WTC11 (cell line): ENCODE data around the gene ERBB4. TPM values are rescaled to one million over a fixed set of nuclear protein-coding genes. Genes with fewer than 3 reads are reported as not detected.

Experiments
- ATAC-seq: fragments of 200-7000 bp; cut with Tn5 transposase; 2 replicates; pipeline ENCODE4 v1.10.0; 2021; ENCODE audit warnings: mild to moderate bottlenecking, moderate library complexity
- CTCF ChIA-PET: fragments of 300-600 bp; sonication (Branson Sonifier 250); formaldehyde crosslinking; loops from one replicate; lab custom pipeline; 2021; ENCODE audit warnings: antibody characterized with exemption; lab: Charles Lee
- POLR2A ChIA-PET: fragments of 350-600 bp; sonication (Branson Sonifier 250); formaldehyde crosslinking; loops from one replicate; lab custom pipeline; 2021; ENCODE audit warnings: antibody characterized with exemption; lab: Charles Lee
- DNase-seq: peaks from one replicate; pipeline ENCODE4 v3.0.0; 2021; ENCODE audit warnings: low spot score
- H3K27ac Mint-ChIP-seq: 2 replicates; pipeline ENCODE4 v1.8.0; 2021; ENCODE audit warnings: mixed read lengths
- H3K27me3 Mint-ChIP-seq: 2 replicates; pipeline ENCODE4 v1.8.0; 2021; ENCODE audit warnings: low read depth, mild to moderate bottlenecking, moderate library complexity, mixed read lengths
- H3K36me3 Mint-ChIP-seq: 2 replicates; pipeline ENCODE4 v1.8.0; 2021; ENCODE audit warnings: mixed read lengths
- H3K4me1 Mint-ChIP-seq: 2 replicates; pipeline ENCODE4 v1.8.0; 2022; ENCODE audit warnings: mixed read lengths
- H3K4me3 Mint-ChIP-seq: 2 replicates; pipeline ENCODE4 v1.8.0; 2021; ENCODE audit warnings: mild to moderate bottlenecking, moderate library complexity, mixed read lengths
- H3K9me3 Mint-ChIP-seq: 2 replicates; pipeline ENCODE4 v1.8.0; 2021; ENCODE audit warnings: mixed read lengths
- ATF6 ChIP-seq: sonication (generic); formaldehyde crosslinking; IDR thresholded peaks from 2 replicates; pipeline ENCODE4 v1.8.1; 2023; ENCODE audit warnings: mild to moderate bottlenecking, missing genetic modification reagents
- CTCF ChIP-seq: fragments of 200-600 bp; IDR thresholded peaks from 2 replicates; pipeline ENCODE4 v1.8.0; 2022; ENCODE audit warnings: antibody characterized with exemption
- E2F1 ChIP-seq: sonication (generic); formaldehyde crosslinking; IDR thresholded peaks from 2 replicates; pipeline ENCODE4 v1.8.0; 2022; ENCODE audit warnings: mild to moderate bottlenecking, missing genetic modification reagents
- E2F4 ChIP-seq: sonication (generic); formaldehyde crosslinking; IDR thresholded peaks from 2 replicates; pipeline ENCODE4 v1.8.1; 2022; ENCODE audit warnings: low read depth, mild to moderate bottlenecking, moderate library complexity, missing genetic modification reagents, borderline replicate concordance
- ELF4 ChIP-seq: sonication (generic); formaldehyde crosslinking; IDR thresholded peaks from 2 replicates; pipeline ENCODE4 v1.8.1; 2022; ENCODE audit warnings: low read depth, mild to moderate bottlenecking, moderate library complexity, missing genetic modification reagents
- GRHL2 ChIP-seq: fragments of 250-450 bp; sonication (Bioruptor Pico); IDR thresholded peaks from 2 replicates; pipeline ENCODE4 v1.8.0; 2022; ENCODE audit warnings: mild to moderate bottlenecking, moderate library complexity; ENCODE audit not compliant: insufficient replicate concordance, severe bottlenecking
- IRF2 ChIP-seq: sonication (generic); formaldehyde crosslinking; IDR thresholded peaks from 2 replicates; pipeline ENCODE4 v1.8.0; 2022; ENCODE audit warnings: low read depth, missing genetic modification reagents, borderline replicate concordance
- JAZF1 ChIP-seq: fragments of 250-450 bp; sonication (Bioruptor Pico); IDR thresholded peaks from 2 replicates; pipeline ENCODE4 v1.9.0; 2021; ENCODE audit warnings: moderate library complexity, mild to moderate bottlenecking, inconsistent platforms
- JUN ChIP-seq: sonication (generic); formaldehyde crosslinking; IDR thresholded peaks from 2 replicates; pipeline ENCODE4 v1.8.0; 2023; ENCODE audit warnings: mild to moderate bottlenecking, missing genetic modification reagents
- MLX ChIP-seq: sonication (generic); formaldehyde crosslinking; IDR thresholded peaks from 2 replicates; pipeline ENCODE4 v1.8.1; 2023; ENCODE audit warnings: mild to moderate bottlenecking, missing genetic modification reagents, moderate library complexity
- NFE2L1 ChIP-seq: sonication (generic); formaldehyde crosslinking; IDR thresholded peaks from 2 replicates; pipeline ENCODE4 v1.8.1; 2023; ENCODE audit warnings: missing genetic modification reagents
- NR1H2 ChIP-seq: sonication (generic); formaldehyde crosslinking; IDR thresholded peaks from 2 replicates; pipeline ENCODE4 v1.9.0; 2021; ENCODE audit warnings: mild to moderate bottlenecking, moderate library complexity, missing genetic modification reagents
- NR3C1 ChIP-seq: sonication (generic); formaldehyde crosslinking; conservative IDR thresholded peaks from 2 replicates; pipeline ENCODE4 v1.8.1; 2023; ENCODE audit warnings: low read depth, mild to moderate bottlenecking, missing genetic modification reagents
- OVOL2 ChIP-seq: fragments of 250-450 bp; sonication (Bioruptor Pico); IDR thresholded peaks from 2 replicates; pipeline ENCODE4 v1.9.0; 2021; ENCODE audit warnings: mild to moderate bottlenecking, borderline replicate concordance
- TEAD4 ChIP-seq: sonication (generic); formaldehyde crosslinking; IDR thresholded peaks from 2 replicates; pipeline ENCODE4 v1.8.0; 2022; ENCODE audit warnings: mild to moderate bottlenecking, missing genetic modification reagents
- TP53 ChIP-seq: sonication (generic); formaldehyde crosslinking; IDR thresholded peaks from 2 replicates; pipeline ENCODE4 v1.8.1; 2023; ENCODE audit warnings: mild to moderate bottlenecking, missing genetic modification reagents
- ZBTB43 ChIP-seq: sonication (generic); formaldehyde crosslinking; IDR thresholded peaks from 2 replicates; pipeline ENCODE4 v1.8.1; 2023; ENCODE audit warnings: mild to moderate bottlenecking, missing genetic modification reagents
- ZNF121 ChIP-seq: sonication (generic); formaldehyde crosslinking; IDR thresholded peaks from 2 replicates; pipeline ENCODE4 v1.8.0; 2023; ENCODE audit warnings: missing genetic modification reagents
- ZNF263 ChIP-seq: sonication (generic); formaldehyde crosslinking; IDR thresholded peaks from 2 replicates; pipeline ENCODE4 v1.8.1; 2022; ENCODE audit warnings: low read depth, mild to moderate bottlenecking, moderate library complexity, missing genetic modification reagents
- ZNF281 ChIP-seq: sonication (generic); formaldehyde crosslinking; IDR thresholded peaks from 2 replicates; pipeline ENCODE4 v1.8.0; 2023; ENCODE audit warnings: mild to moderate bottlenecking, missing genetic modification reagents
- ZNF317 ChIP-seq: sonication (generic); formaldehyde crosslinking; IDR thresholded peaks from 2 replicates; pipeline ENCODE4 v1.8.1; 2023; ENCODE audit warnings: low read depth, mild to moderate bottlenecking, moderate library complexity, missing genetic modification reagents, borderline replicate concordance
- ZSCAN18 ChIP-seq: fragments of 250-450 bp; sonication (Bioruptor Pico); IDR thresholded peaks from 2 replicates; pipeline ENCODE4 v2.1.2; 2022; ENCODE audit warnings: mild to moderate bottlenecking, moderate library complexity
- total RNA-seq: library from RNA; stranded (reverse); gene quantifications from 3 replicates; pipeline ENCODE4 v1.2.3, GENCODE V29; 2021

The ERBB4 gene
- total RNA-seq, 1 experiment from 2014 or later = 1.6 TPM

- 0 out of 2 replicates have a peak, but pooled peaks cover 3% of the 10 kb centered on the region for H3K4me1 Mint-ChIP-seq
- peaks cover 58% of the 10 kb centered on the region for H3K9me3 Mint-ChIP-seq
- TF ChIP-seq ZNF317 (no peak), E2F4 (no peak), JUN (CRISPR knock-in tag) (no peak), ZNF263 (CRISPR knock-in tag) (no peak), ATF6 (CRISPR knock-in tag) (no peak), TEAD4 (CRISPR knock-in tag) (no peak), OVOL2 (no peak), NR1H2 (no peak), CTCF (no peak), NR3C1 (CRISPR knock-in tag) (no peak), NFE2L1 (CRISPR knock-in tag) (no peak), GRHL2 (CRISPR knock-in tag) (no peak), MLX (CRISPR knock-in tag) (no peak)
- CTCF ChIA-PET = no interaction called here
- POLR2A ChIA-PET = no interaction called here
- H3K27me3 Mint-ChIP-seq = no peaks in the 10 kb centered on the region
- H3K27ac Mint-ChIP-seq = no peak overlapping the region
- no peak for DNase-seq
- no peak overlapping the region for H3K4me3 Mint-ChIP-seq
- H3K36me3 Mint-ChIP-seq = peaks cover 55% of the 10 kb centered on the region
- no peak for ATAC-seq
Measured at GRCh38 chr2:212052412-212053159, 486.0 kb downstream of the ERBB4 start.

- ChIA-PET CTCF (no interaction called here), POLR2A (no interaction called here)
- Mint-ChIP-seq H3K27me3 (no peaks in the 10 kb centered on the region), H3K36me3 (peaks cover 37% of the 10 kb centered on the region), H3K4me3 (no peak overlapping the region), H3K9me3 (peaks cover 41% of the 10 kb centered on the region), H3K4me1 (0 out of 2 replicates have a peak, but pooled peaks cover 3% of the 10 kb centered on the region), H3K27ac (no peak overlapping the region)
- no peak for ATAC-seq
- no peak for DNase-seq
- TF ChIP-seq ZBTB43 (CRISPR knock-in tag) (no peak), E2F1 (CRISPR knock-in tag) (no peak), TP53 (CRISPR knock-in tag) (no peak), JAZF1 (CRISPR knock-in tag) (no peak), ZNF121 (CRISPR knock-in tag) (no peak), IRF2 (CRISPR knock-in tag) (no peak), ZNF281 (CRISPR knock-in tag) (no peak), NR1H2 (no peak), ZSCAN18 (no peak), ELF4 (CRISPR knock-in tag) (no peak)
Measured at GRCh38 chr2:212050871-212051270, 487.7 kb downstream of the ERBB4 start.
